ENCODE measurements around the gene GPNMB.

The GPNMB gene

GRCh38 chr7:23273141-23273599, 26.6 kb downstream of the GPNMB start:
- peak; percentile 76 for DNase-seq (ENCODE audit: low read depth)

GRCh38 chr7:23275912-23276311, 29.3 kb downstream of the GPNMB start:
- DNase-seq (ENCODE audit: low read depth): no peak

GRCh38 chr7:23276376-23276775, 29.8 kb downstream of the GPNMB start:
- DNase-seq (ENCODE audit: low read depth): no peak

GRCh38 chr7:23276947-23277346, 30.4 kb downstream of the GPNMB start:
- no peak for DNase-seq (ENCODE audit: low read depth)

GRCh38 chr7:23277359-23277989, 30.9 kb downstream of the GPNMB start:
- no peak for DNase-seq (ENCODE audit: low read depth)

GRCh38 chr7:23279819-23280525, 33.4 kb downstream of the GPNMB start:
- DNase-seq (ENCODE audit: low read depth): no peak

GRCh38 chr7:23283086-23283485, 36.5 kb downstream of the GPNMB start:
- DNase-seq (ENCODE audit: low read depth): no peak

GRCh38 chr7:23284871-23285270, 38.3 kb downstream of the GPNMB start:
- no peak for DNase-seq (ENCODE audit: low read depth)

GRCh38 chr7:23285657-23286646, 39.4 kb downstream of the GPNMB start:
- no peak for DNase-seq (ENCODE audit: low read depth)

GRCh38 chr7:23287612-23288011, 41.0 kb downstream of the GPNMB start:
- DNase-seq (ENCODE audit: low read depth): no peak

GRCh38 chr7:23290993-23291392, 44.4 kb downstream of the GPNMB start:
- DNase-seq (ENCODE audit: low read depth): no peak

- DNase-seq (ENCODE audit: low read depth): no peak
These were observed 45.5 kb downstream of the GPNMB start for GRCh38 chr7:23291957-23292560.

GRCh38 chr7:23292623-23293022, 46.0 kb downstream of the GPNMB start:
- no peak for DNase-seq (ENCODE audit: low read depth)

- DNase-seq (ENCODE audit: low read depth): no peak
These were observed 47.0 kb downstream of the GPNMB start for GRCh38 chr7:23293500-23294073.

- no peak for DNase-seq (ENCODE audit: low read depth)
These were observed 48.2 kb downstream of the GPNMB start for GRCh38 chr7:23294549-23295400.

GRCh38 chr7:23295401-23295697, 48.8 kb downstream of the GPNMB start:
- no peak for DNase-seq (ENCODE audit: low read depth)

- no peak for DNase-seq (ENCODE audit: low read depth)
These were observed 51.7 kb downstream of the GPNMB start for GRCh38 chr7:23298141-23298881.

GRCh38 chr7:23298885-23299769, 52.6 kb downstream of the GPNMB start, which contains the start of gene MALSU1:
Gene MALSU1, plus strand, starts transcription at chr7:23299339. Its CDS starts 14 bp downstream, at chr7:23299353.
- peak; percentile 91 for DNase-seq (ENCODE audit: low read depth)

GRCh38 chr7:23299770-23300300, 53.3 kb downstream of the GPNMB start:
- no peak for DNase-seq (ENCODE audit: low read depth)
